Tibial nerve (tissue), 4 donors: ENCODE data around the gene PPT2. TPM values are rescaled to one million over a fixed set of nuclear protein-coding genes. Genes with fewer than 3 reads are reported as not detected.
A peak's percentile ranks its signal among the peaks of the same experiment; 100 is the strongest.

Experiments used
- DNase-seq, 2 donors: peaks; one replicate each; pipeline ENCODE4 v3.0.0-alpha.2; 2019; ENCODE audit warnings: low spot score in 2 of 2
- H3K27ac ChIP-seq, 4 donors: fragments of 200-600 bp; sonication (generic) in 3 of 4; one replicate each; pipeline ENCODE4 v1.5.1; 2017 to 2019; ENCODE audit warnings: mild to moderate bottlenecking in 1 of 4
- H3K27me3 ChIP-seq, 2 donors: fragments of 200-600 bp; sonication (generic) in 1 of 2; one replicate each; pipeline versions ENCODE4 v1.5.1 to v1.6.0; 2017 to 2019
- H3K36me3 ChIP-seq, 3 donors: fragments of 200-600 bp; sonication (generic); one replicate each; pipeline ENCODE4 v1.5.1; 2018 to 2019
- H3K4me1 ChIP-seq, 4 donors: fragments of 200-600 bp; sonication (generic) in 3 of 4; one replicate each; pipeline ENCODE4 v1.5.1; 2017 to 2019
- H3K4me3 ChIP-seq, 4 donors: fragments of 200-600 bp; sonication (generic) in 3 of 4; one replicate each; pipeline ENCODE4 v1.5.1; 2017 to 2019; ENCODE audit warnings: mild to moderate bottlenecking in 1 of 4, moderate library complexity in 1 of 4
- H3K9me3 ChIP-seq, 4 donors: fragments of 200-600 bp; sonication (generic) in 3 of 4; one replicate each; pipeline ENCODE4 v1.5.1; 2017 to 2019
- CTCF ChIP-seq, 5 experiments: fragments of 200-600 bp in 3 of 5; fragments of 450-650 bp in 2 of 5; sonication (generic) in 3 of 5; IDR thresholded peaks; one replicate each; pipeline ENCODE4 v1.5.1; 2016 to 2019; ENCODE audit warnings: antibody characterized with exemption in 5 of 5, mild to moderate bottlenecking in 3 of 5, moderate library complexity in 2 of 5
- EP300 ChIP-seq, 2 donors: sonication (generic); formaldehyde crosslinking; IDR thresholded peaks; one replicate each; pipeline ENCODE4 v1.6.1; 2017; ENCODE audit warnings: antibody characterized with exemption in 2 of 2, mild to moderate bottlenecking in 1 of 2
- POLR2A ChIP-seq, 2 donors: fragments of 450-650 bp; IDR thresholded peaks; one replicate each; pipeline ENCODE4 v1.6.1; 2017; ENCODE audit warnings: antibody characterized with exemption in 2 of 2, mild to moderate bottlenecking in 2 of 2, moderate library complexity in 2 of 2
- WGBS, 2 donors: methylation state at CpG; one replicate each; pipeline ENCODE4 v1.1.5; 2018; 5-methylcytosine and 5-hydroxymethylcytosine counted together
- total RNA-seq, 4 donors: library from RNA; depleted of rRNA; stranded (reverse); fragments of >200 nt; gene quantifications; one replicate each; pipeline ENCODE4 v1.1.0, GENCODE V29; 2016

PPT2 gene
- total RNA-seq, 4 donors from 2014 or later, result 33.0 to 75.2 (median 40.1) TPM

DNA sequence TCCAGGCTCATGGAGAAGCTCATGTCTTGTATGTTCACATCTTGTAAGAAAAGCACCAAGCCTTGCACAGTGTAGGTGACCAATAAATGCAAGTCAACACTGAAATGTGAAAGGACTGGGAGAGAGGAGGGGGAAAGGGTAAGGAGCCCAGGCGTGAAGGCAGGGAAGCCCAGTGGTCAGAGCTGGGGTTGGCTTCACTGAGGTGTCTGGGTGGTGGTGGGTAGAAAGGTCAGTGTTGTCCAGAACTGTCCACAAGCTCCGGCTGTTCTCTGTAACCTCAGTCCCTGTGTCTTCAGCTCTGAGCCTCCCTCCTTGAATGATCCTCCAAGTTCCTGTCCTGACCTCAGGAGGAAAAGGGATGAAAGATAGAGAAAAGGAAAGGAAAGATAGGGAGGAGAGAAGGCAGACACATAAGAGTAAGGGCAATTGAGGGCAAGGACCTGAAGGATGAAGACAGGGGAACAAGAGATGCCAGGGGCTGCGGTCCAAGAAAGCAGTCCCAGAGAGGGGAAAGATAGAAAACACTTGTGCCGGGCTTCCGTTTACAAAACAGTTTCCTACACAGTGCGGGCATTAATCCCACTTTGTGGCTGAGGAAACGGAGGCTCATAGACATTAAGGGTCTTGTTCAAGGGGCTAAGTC lies 42.4 kb upstream of the PPT2 start:
- H3K36me3 ChIP-seq, result peaks cover 0 to 23% (median 4%) of the 10 kb centered on the region in 3 donors
- no peak overlapping the region for H3K4me3 ChIP-seq
- H3K4me1 ChIP-seq, result peaks cover 0 to 85% (median 69%) of the 10 kb centered on the region in 4 donors
- peak overlapping the region; percentile 39 to 93 (median 84) for H3K27ac ChIP-seq
- no peaks in the 10 kb centered on the region for H3K9me3 ChIP-seq
- TF ChIP-seq EP300 (IDR thresholded peaks at IDR 0.05) (no peak), POLR2A (IDR thresholded peaks at IDR 0.05) (no peak), CTCF (IDR thresholded peaks at IDR 0.05) (no peak)
- peak in 1 of 2 donors; percentile 54 for DNase-seq
- no peaks in the 10 kb centered on the region for H3K27me3 ChIP-seq
- whole genome bisulfite sequencing, 2 donors, result 35 to 48% methylated on average over 7 of the region's 7 CpGs

- Histone ChIP-seq H3K27ac (peak overlapping the region; percentile 39 to 93 (median 84)), H3K9me3 (no peaks in the 10 kb centered on the region), H3K27me3 (no peaks in the 10 kb centered on the region), H3K4me1 (peaks cover 0 to 76% (median 60%) of the 10 kb centered on the region in 4 donors), H3K4me3 (no peak overlapping the region), H3K36me3 (peaks cover 0 to 32% (median 4%) of the 10 kb centered on the region in 3 donors)
- WGBS, 2 donors, result 29 to 33% methylated on average over 9 of the region's 9 CpGs
- DNase-seq, result no peak
- TF ChIP-seq EP300 (IDR thresholded peaks at IDR 0.05), result peak in 1 of 2 donors; percentile 7
- TF ChIP-seq CTCF (IDR thresholded peaks at IDR 0.05), result no peak
Observed at GRCh38 chr6:32112431-32112980, 41.4 kb upstream of the PPT2 start.

DNA sequence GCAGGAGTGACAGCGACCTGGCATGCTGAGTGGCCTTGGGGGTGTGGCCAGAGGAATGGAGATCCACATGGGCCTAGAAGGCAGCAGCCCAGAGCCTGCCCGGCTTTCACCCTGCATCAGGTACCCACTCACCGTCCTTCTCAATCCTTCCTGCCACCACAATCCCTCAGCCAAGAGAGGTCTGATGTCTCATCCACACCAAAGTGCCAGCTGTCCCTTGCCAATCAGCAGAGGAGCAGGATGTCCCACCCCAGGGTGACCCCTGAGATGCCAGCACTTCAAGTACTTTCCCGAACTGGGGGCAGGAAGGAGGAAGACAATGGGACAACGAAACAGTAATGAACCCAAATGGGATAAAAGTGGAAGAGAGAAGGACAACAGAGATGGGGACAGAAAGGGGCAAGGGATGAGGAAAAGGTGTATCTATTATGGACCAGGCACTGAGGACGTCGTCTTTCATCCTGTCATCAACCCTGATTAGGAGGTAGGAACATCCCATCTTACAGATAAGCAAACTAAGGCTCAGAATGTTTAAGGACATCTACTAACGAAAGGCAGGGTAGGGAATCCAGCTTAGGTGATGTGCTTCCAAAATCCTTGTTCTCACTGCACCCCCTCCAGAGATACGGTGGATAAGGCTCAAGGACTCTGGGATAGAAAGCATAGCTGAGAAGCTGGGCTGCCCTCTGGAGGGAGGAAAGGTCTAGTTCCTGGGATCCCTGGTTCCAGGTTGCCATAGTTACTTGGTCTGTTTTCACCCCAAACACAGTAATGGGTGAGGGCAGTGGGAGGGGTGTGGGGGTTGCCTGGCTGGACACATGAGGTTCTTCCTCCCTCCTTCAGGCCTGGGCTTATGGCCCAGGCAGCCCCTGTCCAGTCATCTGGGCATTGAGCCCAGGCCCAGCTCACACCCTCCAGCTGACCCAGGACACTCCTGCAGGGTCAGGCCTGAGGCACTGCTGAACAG lies 40.3 kb upstream of the PPT2 start:
- peak overlapping the region; percentile 39 to 93 (median 84) for H3K27ac ChIP-seq
- peak; percentile 82 to 90 for DNase-seq
- peaks cover 0 to 70% (median 52%) of the 10 kb centered on the region in 4 donors for H3K4me1 ChIP-seq
- TF ChIP-seq POLR2A (IDR thresholded peaks at IDR 0.05) (no peak), CTCF (IDR thresholded peaks at IDR 0.05) (peak; percentile 11 to 84 (median 55)), EP300 (IDR thresholded peaks at IDR 0.05) (peak in 1 of 2 donors; percentile 91)
- 58 to 64% methylated on average over 9 of the region's 9 CpGs for WGBS, 2 donors
- H3K36me3 ChIP-seq, result peaks cover 0 to 44% (median 11%) of the 10 kb centered on the region in 3 donors
- H3K9me3 ChIP-seq, result no peaks in the 10 kb centered on the region
- no peak overlapping the region for H3K4me3 ChIP-seq
- H3K27me3 ChIP-seq, result no peaks in the 10 kb centered on the region

- no peaks in the 10 kb centered on the region for H3K9me3 ChIP-seq
- 70 to 71% methylated on average over 8 of the region's 8 CpGs for WGBS, 2 donors
- H3K27ac ChIP-seq, result peak overlapping the region in 3 of 4 donors; percentile 44 to 93 (median 91)
- TF ChIP-seq POLR2A (IDR thresholded peaks at IDR 0.05) (no peak), CTCF (IDR thresholded peaks at IDR 0.05) (no peak), EP300 (IDR thresholded peaks at IDR 0.05) (no peak)
- H3K4me3 ChIP-seq, result no peak overlapping the region
- H3K27me3 ChIP-seq, result no peaks in the 10 kb centered on the region
- H3K36me3 ChIP-seq, result peaks cover 0 to 47% (median 11%) of the 10 kb centered on the region in 3 donors
- DNase-seq, result no peak
- H3K4me1 ChIP-seq, result peaks cover 0 to 70% (median 56%) of the 10 kb centered on the region in 4 donors
Observed at GRCh38 chr6:32114796-32115195, 39.1 kb upstream of the PPT2 start.
